GM23248 (cell line): Measurements from ENCODE around the gene ZBTB34. TPM values are rescaled to one million over a fixed set of nuclear protein-coding genes. Genes with fewer than 3 reads are reported as not detected.

Experiments used
- DNase-seq: peaks from one replicate; pipeline ENCODE4 v3.0.0-alpha.2; 2015
- H2AFZ ChIP-seq: fragments of 200-600 bp; sonication (generic); 2 replicates; pipeline ENCODE4 v1.6.1; 2016; ENCODE audit warnings: antibody characterized with exemption
- H3F3A ChIP-seq: fragments of 200-600 bp; sonication (generic); 2 replicates; pipeline ENCODE4 v1.6.1; 2016; ENCODE audit warnings: mild to moderate bottlenecking, antibody characterized with exemption, mixed run types; ENCODE audit not compliant: insufficient read depth
- H3K27ac ChIP-seq: fragments of 200-600 bp; sonication (generic); 2 replicates; pipeline ENCODE4 v1.5.1; 2016; ENCODE audit warnings: mild to moderate bottlenecking
- H3K27me3 ChIP-seq: fragments of 200-600 bp; sonication (generic); replicated peaks from 2 replicates; pipeline ENCODE4 v1.6.1; 2016; ENCODE audit warnings: mild to moderate bottlenecking; ENCODE audit not compliant: insufficient read depth
- H3K36me3 ChIP-seq: fragments of 200-600 bp; sonication (generic); 2 replicates; pipeline ENCODE4 v1.6.1; 2016; ENCODE audit warnings: low read depth, mild to moderate bottlenecking
- H3K4me1 ChIP-seq: fragments of 200-600 bp; sonication (generic); 2 replicates; pipeline ENCODE4 v1.6.1; 2016; ENCODE audit warnings: mild to moderate bottlenecking; ENCODE audit not compliant: insufficient read depth
- H3K4me2 ChIP-seq: fragments of 200-600 bp; sonication (generic); one replicate; pipeline ENCODE4 v1.6.1; 2016; ENCODE audit warnings: mild to moderate bottlenecking; ENCODE audit not compliant: unreplicated experiment
- H3K4me3 ChIP-seq: fragments of 200-600 bp; sonication (generic); 2 replicates; pipeline ENCODE4 v1.5.1; 2016; ENCODE audit warnings: mild to moderate bottlenecking
- H3K79me2 ChIP-seq: fragments of 200-600 bp; sonication (generic); 2 replicates; pipeline ENCODE4 v1.6.1; 2016; ENCODE audit warnings: mild to moderate bottlenecking; ENCODE audit not compliant: insufficient read depth
- H3K9ac ChIP-seq: fragments of 200-600 bp; sonication (generic); 2 replicates; pipeline ENCODE4 v1.6.1; 2016; ENCODE audit warnings: mild to moderate bottlenecking
- H3K9me2 ChIP-seq: fragments of 200-600 bp; sonication (generic); 2 replicates; pipeline ENCODE4 v1.6.1; 2016; ENCODE audit warnings: mixed run types, mild to moderate bottlenecking, moderate library complexity; ENCODE audit not compliant: insufficient read depth
- H3K9me3 ChIP-seq: fragments of 200-600 bp; sonication (generic); one replicate; pipeline ENCODE4 v1.6.1; 2017; ENCODE audit warnings: low read depth
- H4K20me1 ChIP-seq: fragments of 200-600 bp; sonication (generic); 2 replicates; pipeline ENCODE4 v1.6.0; 2016; ENCODE audit not compliant: insufficient read depth
- EZH2 ChIP-seq: fragments of 200-600 bp; sonication (generic); IDR thresholded peaks from 2 replicates; pipeline ENCODE4 v1.6.1; 2018; ENCODE audit warnings: antibody characterized with exemption, mild to moderate bottlenecking; ENCODE audit not compliant: insufficient read depth, poor library complexity, severe bottlenecking
- EZH2phosphoT487 ChIP-seq: fragments of 200-600 bp; sonication (generic); IDR thresholded peaks from 2 replicates; pipeline ENCODE4 v1.6.1; 2018; ENCODE audit warnings: antibody characterized with exemption, moderate library complexity, mild to moderate bottlenecking, low read depth; ENCODE audit not compliant: insufficient read depth
- WGBS, 2 experiments: methylation state at CpG; one replicate each; pipeline ENCODE4 v1.1.6; 2015 to 2017; ENCODE audit warnings: low lambda C conversion rate in 2 of 2, low coverage in 1 of 2; ENCODE audit errors: missing lambda C conversion rate in 2 of 2; 5-methylcytosine and 5-hydroxymethylcytosine counted together
- in situ Hi-C: fragments of 300-500 bp; cut with MboI; formaldehyde crosslinking; loops from 2 replicates; pipeline ENCODE4 v1.15.0; 2020
- polyA plus RNA-seq: library from polyadenylated mRNA; unstranded; fragments of >200 nt; fragmentation: Nextera tagmentation; extraction: Ambion mirVana; gene quantifications from 2 replicates; pipeline ENCODE4 v1.2.1, GENCODE V29; 2016
- total RNA-seq: library from RNA; depleted of rRNA; stranded (reverse); fragments of >200 nt; shearing (Covaris generic); gene quantifications from 2 replicates; pipeline ENCODE4 v1.2.3, GENCODE V29; 2014

Gene ZBTB34
- total and polyA plus RNA-seq, 2 experiments from 2014 or later, result 2.3 to 5.5 TPM

- Histone ChIP-seq H3K4me3 (no peak overlapping the region), H2AFZ (no peak overlapping the region), H3K79me2 (no peaks in the 10 kb centered on the region), H3K27me3 (peaks cover 31% of the 10 kb centered on the region), H4K20me1 (no peaks in the 10 kb centered on the region), H3K9me2 (no peaks in the 10 kb centered on the region), H3K9me3 (no peaks in the 10 kb centered on the region), H3K4me2 (no peak overlapping the region), H3K9ac (no peak overlapping the region), H3K36me3 (no peaks in the 10 kb centered on the region), H3F3A (no peaks in the 10 kb centered on the region), H3K4me1 (no peaks in the 10 kb centered on the region), H3K27ac (no peak overlapping the region)
- DNase-seq, result no peak
- in situ Hi-C loops, result no loop called here
- no peak for TF ChIP-seq EZH2
- TF ChIP-seq EZH2phosphoT487, result no peak
- 29 to 31% methylated on average over 3 of the region's 3 CpGs for WGBS, 2 experiments
Observed at GRCh38 chr9:126852086-126852688, 8.3 kb upstream of the ZBTB34 start.

- no peak overlapping the region for H3K27ac ChIP-seq
- H3K9me3 ChIP-seq, result no peaks in the 10 kb centered on the region
- H3K27me3 ChIP-seq, result peaks cover 31% of the 10 kb centered on the region
- in situ Hi-C loops, result no loop called here
- H2AFZ ChIP-seq, result no peak overlapping the region
- no peaks in the 10 kb centered on the region for H3K36me3 ChIP-seq
- H3K9ac ChIP-seq, result no peak overlapping the region
- no peak overlapping the region for H3K4me2 ChIP-seq
- no peak overlapping the region for H3K4me3 ChIP-seq
- TF ChIP-seq EZH2phosphoT487, result no peak
- no peak for TF ChIP-seq EZH2
- no peaks in the 10 kb centered on the region for H3K9me2 ChIP-seq
- H3K4me1 ChIP-seq, result no peaks in the 10 kb centered on the region
- H3F3A ChIP-seq, result no peaks in the 10 kb centered on the region
- DNase-seq, result peak; percentile 73
- no peaks in the 10 kb centered on the region for H3K79me2 ChIP-seq
- 40 to 41% methylated on average over 5 of the region's 5 CpGs for WGBS, 2 experiments
- H4K20me1 ChIP-seq, result no peaks in the 10 kb centered on the region
Observed at GRCh38 chr9:126853667-126854066, 6.8 kb upstream of the ZBTB34 start.

GRCh38 chr9:126854734-126855133 is 5.7 kb upstream of the ZBTB34 start:
- no peak overlapping the region for H3K4me3 ChIP-seq
- H3K9me3 ChIP-seq, result no peaks in the 10 kb centered on the region
- no peaks in the 10 kb centered on the region for H3K36me3 ChIP-seq
- in situ Hi-C loops, result no loop called here
- 42 to 55% methylated on average over 7 of the region's 7 CpGs for WGBS, 2 experiments
- no peaks in the 10 kb centered on the region for H3K4me1 ChIP-seq
- no peak overlapping the region for H2AFZ ChIP-seq
- H3K27me3 ChIP-seq, result peaks cover 31% of the 10 kb centered on the region
- no peaks in the 10 kb centered on the region for H3K9me2 ChIP-seq
- no peak overlapping the region for H3K4me2 ChIP-seq
- no peak for DNase-seq
- no peaks in the 10 kb centered on the region for H3K79me2 ChIP-seq
- TF ChIP-seq EZH2, result no peak
- no peak for TF ChIP-seq EZH2phosphoT487
- no peak overlapping the region for H3K27ac ChIP-seq
- no peak overlapping the region for H3K9ac ChIP-seq
- no peaks in the 10 kb centered on the region for H3F3A ChIP-seq
- no peaks in the 10 kb centered on the region for H4K20me1 ChIP-seq

GRCh38 chr9:126856326-126856877 is 4.0 kb upstream of the ZBTB34 start:
- Histone ChIP-seq H3K79me2 (peaks cover 6% of the 10 kb centered on the region), H3K9me2 (no peaks in the 10 kb centered on the region), H3K27ac (no peak overlapping the region), H4K20me1 (no peaks in the 10 kb centered on the region), H2AFZ (no peak overlapping the region), H3K36me3 (no peaks in the 10 kb centered on the region), H3K9me3 (no peaks in the 10 kb centered on the region), H3K4me2 (no peak overlapping the region), H3K27me3 (peaks cover 30% of the 10 kb centered on the region), H3F3A (peaks cover 1% of the 10 kb centered on the region; the same call in 1 of the 2 replicates), H3K4me3 (no peak overlapping the region), H3K9ac (no peak overlapping the region), H3K4me1 (peaks cover under 1% of the 10 kb centered on the region; the same call in 1 of the 2 replicates)
- in situ Hi-C loops, result no loop called here
- TF ChIP-seq EZH2phosphoT487 (no peak), EZH2 (no peak)
- WGBS, 2 experiments, result 86 to 95% methylated on average over 5 to 6 of the region's 6 CpGs
- no peak for DNase-seq
